RWPE2 (cell line): ENCODE results near the gene SRC.
A peak's percentile ranks its signal among the peaks of the same experiment; 100 is the strongest.

Source experiments
- ATAC-seq: fragments of 200-7000 bp; cut with Tn5 transposase; 3 replicates; pipeline ENCODE4 v1.9.1; 2021; ENCODE audit warnings: low read depth
- DNase-seq: peaks from one replicate; pipeline ENCODE4 v3.0.0-alpha.2; 2020; ENCODE audit warnings: low spot score
- H3K27ac ChIP-seq: fragments of 450-650 bp; 2 replicates; pipeline ENCODE4 v1.5.1; 2017; ENCODE audit warnings: mild to moderate bottlenecking; ENCODE audit not compliant: poor library complexity, severe bottlenecking
- H3K27me3 ChIP-seq: fragments of 250-450 bp; sonication (Bioruptor Pico); 2 replicates; pipeline ENCODE4 v1.5.1; 2021; ENCODE audit warnings: mild to moderate bottlenecking, moderate library complexity; ENCODE audit not compliant: insufficient read depth, poor library complexity, severe bottlenecking
- H3K36me3 ChIP-seq: fragments of 250-450 bp; sonication (Bioruptor Pico); 2 replicates; pipeline ENCODE4 v1.5.1; 2020; ENCODE audit warnings: low read depth, mild to moderate bottlenecking, moderate library complexity
- H3K4me1 ChIP-seq: fragments of 250-450 bp; sonication (Bioruptor Pico); 2 replicates; pipeline ENCODE4 v1.5.1; 2021; ENCODE audit warnings: mild to moderate bottlenecking, moderate library complexity; ENCODE audit not compliant: insufficient read depth, poor library complexity, severe bottlenecking
- H3K4me3 ChIP-seq: fragments of 250-450 bp; sonication (Bioruptor Pico); 2 replicates; pipeline ENCODE4 v1.5.1; 2021; ENCODE audit warnings: mild to moderate bottlenecking, moderate library complexity; ENCODE audit not compliant: severe bottlenecking
- H3K9me3 ChIP-seq: fragments of 250-450 bp; sonication (Bioruptor Pico); 2 replicates; pipeline ENCODE4 v1.5.1; 2021; ENCODE audit warnings: mild to moderate bottlenecking, moderate library complexity; ENCODE audit not compliant: severe bottlenecking
- TF ChIP-seq, protein P1 (sequence below): fragments of 450-650 bp; IDR thresholded peaks from one replicate; pipeline ENCODE4 v1.5.1; 2017; ENCODE audit warnings: mild to moderate bottlenecking, moderate library complexity; ENCODE audit not compliant: poor library complexity, severe bottlenecking

Gene SRC

DNA sequence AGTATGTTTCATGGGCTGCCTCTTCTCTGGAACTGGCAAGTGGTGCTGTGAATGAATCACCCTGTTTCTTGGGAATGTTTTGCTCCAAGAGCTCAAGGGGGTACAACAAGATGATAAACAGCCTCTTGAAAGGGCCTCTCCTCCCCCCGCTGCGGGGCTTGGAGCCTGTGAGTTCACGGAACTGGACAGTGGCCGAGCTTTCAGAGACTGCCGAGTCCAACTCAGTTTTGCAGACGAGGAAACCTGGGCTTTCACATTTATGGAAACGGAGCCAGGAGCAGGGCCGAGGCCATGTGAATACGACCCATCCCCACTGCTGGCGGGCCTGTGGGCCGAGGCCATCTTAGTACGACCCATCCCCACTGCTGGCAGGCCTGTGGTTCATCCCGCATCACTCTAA, 18.2 kb upstream of the SRC start:
- Histone ChIP-seq H3K27ac (no peak overlapping the region), H3K4me3 (no peak overlapping the region), H3K9me3 (no peaks in the 10 kb centered on the region), H3K36me3 (no peaks in the 10 kb centered on the region), H3K27me3 (no peaks in the 10 kb centered on the region), H3K4me1 (peaks cover 21% of the 10 kb centered on the region)
- TF ChIP-seq, protein P1, sequence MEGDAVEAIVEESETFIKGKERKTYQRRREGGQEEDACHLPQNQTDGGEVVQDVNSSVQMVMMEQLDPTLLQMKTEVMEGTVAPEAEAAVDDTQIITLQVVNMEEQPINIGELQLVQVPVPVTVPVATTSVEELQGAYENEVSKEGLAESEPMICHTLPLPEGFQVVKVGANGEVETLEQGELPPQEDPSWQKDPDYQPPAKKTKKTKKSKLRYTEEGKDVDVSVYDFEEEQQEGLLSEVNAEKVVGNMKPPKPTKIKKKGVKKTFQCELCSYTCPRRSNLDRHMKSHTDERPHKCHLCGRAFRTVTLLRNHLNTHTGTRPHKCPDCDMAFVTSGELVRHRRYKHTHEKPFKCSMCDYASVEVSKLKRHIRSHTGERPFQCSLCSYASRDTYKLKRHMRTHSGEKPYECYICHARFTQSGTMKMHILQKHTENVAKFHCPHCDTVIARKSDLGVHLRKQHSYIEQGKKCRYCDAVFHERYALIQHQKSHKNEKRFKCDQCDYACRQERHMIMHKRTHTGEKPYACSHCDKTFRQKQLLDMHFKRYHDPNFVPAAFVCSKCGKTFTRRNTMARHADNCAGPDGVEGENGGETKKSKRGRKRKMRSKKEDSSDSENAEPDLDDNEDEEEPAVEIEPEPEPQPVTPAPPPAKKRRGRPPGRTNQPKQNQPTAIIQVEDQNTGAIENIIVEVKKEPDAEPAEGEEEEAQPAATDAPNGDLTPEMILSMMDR, result no peak
- no peak for DNase-seq
- ATAC-seq, result no peak

DNA sequence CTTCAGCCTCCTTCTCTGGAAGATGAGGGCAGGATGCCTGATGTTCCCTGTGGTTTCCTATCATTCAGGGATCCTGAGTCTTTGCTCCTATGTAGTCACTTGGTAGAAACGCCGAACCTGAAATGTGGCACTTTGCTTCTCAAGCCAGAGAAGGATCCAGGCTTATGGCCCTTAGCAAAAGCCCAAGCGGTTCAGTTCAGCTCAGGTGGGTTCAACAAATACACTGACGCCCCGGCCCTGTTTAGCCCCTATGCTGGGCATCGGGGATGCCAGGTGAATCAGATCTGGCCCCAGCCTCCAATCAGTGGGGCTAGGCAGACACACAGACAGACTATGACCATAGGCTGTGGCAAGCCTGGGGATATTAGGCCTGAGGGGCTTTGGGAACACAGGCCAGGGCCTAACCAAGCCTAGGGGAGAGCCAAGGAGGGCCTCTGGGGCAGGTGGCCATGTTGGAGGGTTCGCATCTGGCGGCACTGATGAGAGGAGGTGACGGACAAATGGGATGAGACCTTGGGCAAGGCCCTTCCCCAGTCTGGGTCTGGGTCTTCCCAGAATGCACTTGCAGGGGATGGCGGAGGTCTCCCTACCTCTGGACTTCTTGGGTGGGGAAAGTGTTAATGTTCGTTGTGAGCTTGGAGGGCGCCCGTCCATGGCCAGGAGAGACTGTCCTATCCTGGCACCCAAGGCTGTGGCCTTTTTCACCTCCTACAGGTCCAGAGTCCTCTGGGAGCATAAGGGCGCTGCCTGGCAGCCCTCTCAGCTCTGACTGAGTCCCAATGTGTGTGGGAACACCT, 17.6 kb upstream of the SRC start:
- Histone ChIP-seq H3K27ac (no peak overlapping the region), H3K9me3 (no peaks in the 10 kb centered on the region), H3K4me1 (peaks cover 23% of the 10 kb centered on the region), H3K4me3 (no peak overlapping the region), H3K36me3 (no peaks in the 10 kb centered on the region), H3K27me3 (no peaks in the 10 kb centered on the region)
- TF ChIP-seq, protein P1, result no peak
- ATAC-seq (no peak), DNase-seq (peak; percentile 76)

DNA sequence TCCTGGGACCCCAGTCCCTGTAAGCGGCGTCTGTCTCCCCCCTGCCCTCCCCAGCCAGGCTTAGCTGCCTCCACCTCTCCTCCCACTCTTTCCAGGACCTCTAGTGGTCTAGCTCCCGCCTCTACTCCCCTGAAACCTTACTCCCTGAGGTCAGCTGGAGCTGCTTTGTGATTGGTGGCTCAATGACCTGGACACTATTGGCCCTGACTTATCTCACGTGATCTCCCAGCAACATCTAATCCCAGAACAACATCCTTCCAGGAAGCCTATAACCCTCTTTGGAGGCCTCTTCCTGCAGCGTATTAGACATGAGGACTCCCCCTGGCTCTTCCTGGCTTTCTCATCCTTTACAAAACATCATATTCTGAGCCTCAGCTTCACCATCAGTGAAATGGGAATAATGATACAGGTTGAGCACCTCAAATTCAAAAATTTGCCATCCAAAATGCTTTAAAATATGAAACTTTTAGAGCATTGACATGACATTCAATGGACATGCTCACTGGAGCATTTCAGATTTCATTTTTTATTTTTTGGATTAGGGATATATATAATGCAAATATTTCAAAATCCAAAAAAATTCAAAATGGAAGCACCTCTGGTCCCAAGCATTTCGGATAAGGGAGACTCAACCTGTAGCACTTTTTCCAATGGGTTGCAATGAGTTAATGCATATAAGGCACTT, 16.3 kb upstream of the SRC start:
- H3K4me3 ChIP-seq, result no peak overlapping the region
- H3K27me3 ChIP-seq, result no peaks in the 10 kb centered on the region
- no peak overlapping the region for H3K27ac ChIP-seq
- no peak for ATAC-seq
- no peaks in the 10 kb centered on the region for H3K9me3 ChIP-seq
- no peak for DNase-seq
- H3K4me1 ChIP-seq, result peaks cover 15% of the 10 kb centered on the region
- no peaks in the 10 kb centered on the region for H3K36me3 ChIP-seq
- TF ChIP-seq, protein P1, result no peak

DNA sequence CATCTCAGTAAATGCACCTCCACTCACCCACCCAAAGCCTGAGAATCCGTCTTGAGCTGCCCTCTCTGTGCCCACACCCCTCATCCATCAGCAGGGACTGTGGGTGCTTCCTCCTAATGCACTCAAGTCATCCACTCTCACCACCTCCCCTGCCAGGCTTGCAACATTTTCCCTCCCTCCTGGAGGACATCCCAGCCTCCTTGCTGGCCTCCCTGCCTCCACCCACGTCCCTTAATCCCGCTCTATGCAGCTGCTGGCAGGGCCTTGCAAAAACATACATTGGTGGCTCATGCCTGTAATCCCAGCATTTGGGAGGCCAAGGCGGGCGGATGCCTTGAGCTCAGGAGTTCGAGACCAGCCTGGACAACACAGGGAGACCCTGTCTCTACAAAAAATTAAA, 15.6 kb upstream of the SRC start:
- TF ChIP-seq, protein P1, result no peak
- Histone ChIP-seq H3K27ac (peak overlapping the region; percentile 89), H3K36me3 (no peaks in the 10 kb centered on the region), H3K27me3 (no peaks in the 10 kb centered on the region), H3K4me1 (peaks cover 17% of the 10 kb centered on the region), H3K9me3 (no peaks in the 10 kb centered on the region), H3K4me3 (no peak overlapping the region)
- DNase-seq, result no peak
- ATAC-seq, result no peak
